Loucy (cell line): ENCODE data around the gene RALGDS.

Experiments
- CTCF ChIP-seq: fragments of 200-600 bp; sonication (generic); conservative IDR thresholded peaks from 2 replicates; pipeline ENCODE4 v1.5.1; 2014; ENCODE audit warnings: mild to moderate bottlenecking, antibody characterized with exemption, low read length
- EZH2phosphoT487 ChIP-seq: fragments of 200-600 bp; IDR thresholded peaks from 2 replicates; pipeline ENCODE4 v1.6.1; 2018; ENCODE audit warnings: antibody characterized with exemption, mild to moderate bottlenecking, moderate library complexity, borderline replicate concordance

DNA sequence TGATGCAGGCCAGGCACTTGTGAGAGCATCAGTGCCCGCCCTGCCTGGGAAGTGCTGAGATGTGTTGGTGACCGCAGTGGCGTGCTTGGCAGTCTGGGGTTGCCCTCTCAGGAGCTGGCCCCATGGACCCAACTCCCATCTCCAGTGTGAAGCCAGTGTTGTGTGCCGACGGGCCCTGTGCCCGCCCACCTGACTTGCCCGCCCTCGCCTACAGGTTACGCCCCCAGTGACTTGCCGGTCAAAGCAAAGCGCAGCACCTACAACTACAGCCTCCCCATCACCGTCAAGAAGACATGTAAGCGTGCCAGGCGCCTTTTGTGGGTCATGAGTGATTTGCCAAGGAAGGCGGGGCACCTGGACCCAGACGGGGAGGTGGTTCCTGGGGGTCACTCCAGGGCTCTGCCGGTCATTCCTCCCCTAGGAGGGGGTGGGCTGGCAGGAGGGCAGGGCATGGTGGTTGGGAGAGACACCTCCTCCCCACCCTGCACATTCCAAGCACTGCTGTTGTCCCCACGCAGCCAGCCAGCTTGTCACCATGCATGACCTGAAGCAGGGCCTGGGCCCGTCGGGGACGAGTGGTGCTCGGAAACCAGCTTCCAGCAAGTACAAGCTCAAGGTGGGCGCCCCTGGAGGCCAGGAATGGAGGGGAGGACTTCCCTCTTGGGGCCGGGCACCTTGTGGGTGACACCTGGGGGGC is 66.7 kb downstream of the RALGDS start:
- TF ChIP-seq CTCF (no peak), EZH2phosphoT487 (no peak)
